Activated CD4-positive, alpha-beta T cell treated with anti-CD3 and anti-CD28 coated beads, Interleukin-2, amount 50 U/mL, for 48 hours (primary cell): ENCODE measurements around the gene RNF220.

Experiments used
- DNase-seq, 2 experiments: peaks; one replicate each; pipeline ENCODE4 v3.0.0-alpha.2; 2020

The RNF220 gene

DNA sequence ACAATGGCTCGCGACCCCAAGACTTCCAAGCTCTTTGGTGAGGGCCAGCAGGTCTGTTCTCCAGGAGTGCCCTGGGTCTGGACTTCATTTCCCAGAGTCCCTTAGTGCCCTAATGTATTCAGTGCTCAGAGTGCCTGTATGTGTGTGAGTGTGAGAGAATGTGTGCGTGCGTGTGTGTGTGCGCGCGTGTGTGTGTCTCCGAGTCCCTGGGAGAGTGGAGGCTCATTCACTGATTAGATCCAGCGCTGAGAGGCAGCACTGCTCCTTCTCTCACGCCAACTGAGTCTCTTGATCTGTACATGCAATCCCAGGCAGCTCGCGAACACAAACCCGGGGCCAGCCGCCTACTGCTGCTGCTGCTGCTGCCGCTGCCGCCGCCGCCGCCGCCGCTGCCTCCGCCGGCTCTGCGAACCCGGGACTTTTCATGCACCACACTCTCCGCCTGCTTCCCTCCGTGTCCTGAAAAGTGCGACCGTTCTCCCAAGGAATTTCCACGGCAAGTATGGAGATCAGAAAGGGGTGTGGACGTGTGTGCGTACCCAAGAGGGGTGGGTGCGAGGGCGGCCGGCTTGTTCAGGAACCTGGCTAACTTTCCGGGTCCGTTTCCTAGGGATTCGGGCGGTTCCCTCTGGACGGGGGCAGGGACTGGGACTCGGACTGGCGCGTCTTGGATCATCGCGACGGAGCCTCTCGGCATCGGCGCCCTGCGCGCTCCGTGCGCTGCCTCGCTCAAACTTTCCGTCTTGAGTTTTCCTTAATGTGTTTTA is at the start of gene RNF220:
TSS of gene RNF220 (plus strand) at position 225 of the 767 bp plus-strand sequence.
- peak; percentile 48 to 54 for DNase-seq

DNA sequence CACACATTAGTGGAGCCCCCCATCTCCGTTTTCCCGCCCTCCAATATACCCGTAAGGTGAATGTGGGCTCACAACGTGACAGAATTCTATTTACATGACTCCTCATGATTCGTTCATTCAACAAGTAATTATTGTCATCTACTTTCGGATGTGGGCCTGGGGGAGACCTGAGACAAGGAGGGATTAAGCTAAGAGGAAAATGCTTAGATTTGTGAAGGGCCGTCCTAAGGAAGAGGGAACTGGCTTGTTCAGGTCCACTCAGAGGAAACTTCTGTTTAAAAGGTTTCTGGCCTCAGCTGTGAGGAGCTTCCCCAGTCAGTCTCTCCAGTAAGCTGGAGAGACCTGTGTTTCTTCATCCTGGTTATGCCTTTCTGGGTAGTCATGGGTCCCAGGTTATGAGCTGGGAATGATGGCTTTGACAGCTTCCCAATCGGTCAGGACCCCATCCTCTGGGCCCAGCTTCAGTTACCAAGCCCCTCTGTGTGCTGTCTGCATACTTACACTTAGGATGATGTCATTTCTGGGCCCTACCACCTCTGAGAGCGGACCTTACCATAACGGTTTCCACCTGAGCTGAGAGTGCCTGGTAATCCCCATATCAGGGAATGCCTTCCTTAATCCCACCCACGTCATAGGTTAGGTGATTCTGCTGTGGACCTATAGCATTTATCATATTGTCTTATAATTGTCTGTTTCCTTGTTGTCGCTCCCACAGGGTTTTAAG is 49.3 kb upstream of the RNF220 start:
- peak in 1 of 2 experiments; percentile 1 for DNase-seq

DNA sequence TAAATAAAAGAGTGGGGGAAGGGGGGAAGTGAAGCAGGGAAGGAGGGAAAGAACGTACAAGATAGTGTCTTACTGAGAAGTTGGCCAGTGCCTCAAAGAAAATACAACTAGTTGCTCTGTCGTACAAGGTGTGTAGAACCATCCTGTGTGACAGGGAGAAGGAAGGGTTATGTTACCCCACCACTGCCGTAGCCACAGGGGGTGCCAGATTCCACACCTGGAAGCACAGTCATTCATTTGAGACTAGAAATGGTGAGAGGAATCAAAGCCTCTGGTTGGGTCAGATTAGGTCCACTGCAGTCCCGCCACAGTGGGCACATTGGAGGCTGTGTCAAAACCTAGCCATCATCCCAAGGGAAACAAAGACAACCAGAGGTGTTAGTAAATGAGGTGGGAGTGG is 47.3 kb upstream of the RNF220 start:
- no peak for DNase-seq

DNA sequence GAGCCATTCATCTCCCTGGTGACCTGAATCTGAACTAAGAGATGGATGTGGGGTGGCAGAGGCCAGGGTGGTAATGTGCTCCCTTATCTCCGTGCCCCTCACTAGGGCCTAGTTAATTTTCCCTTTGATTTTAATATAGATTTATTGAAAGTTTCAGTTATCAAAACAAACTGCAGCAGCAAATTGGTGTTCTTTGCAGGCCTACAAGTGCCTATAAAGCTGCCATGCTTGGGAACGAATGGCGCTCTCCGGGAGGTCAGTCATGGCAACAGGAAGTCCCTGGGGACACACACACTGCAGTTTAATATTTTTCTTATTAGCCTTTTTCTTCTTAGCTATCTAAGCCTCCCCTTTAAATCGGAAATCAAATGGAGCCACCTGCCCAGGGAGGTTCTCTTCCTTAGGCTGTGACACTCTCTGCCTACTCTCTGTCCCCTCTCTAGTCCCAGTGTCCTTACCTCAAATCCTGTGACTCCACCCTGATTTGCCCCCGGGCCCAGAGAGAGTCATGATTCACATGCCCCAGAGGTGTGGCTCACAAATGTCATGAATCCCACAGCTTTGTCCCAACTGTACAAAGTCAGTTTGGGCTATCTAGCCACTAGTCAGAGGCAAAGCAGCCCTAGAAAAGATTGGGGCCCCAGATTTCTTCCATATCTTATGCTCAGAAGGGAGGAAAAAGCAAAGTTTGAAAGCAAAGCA is 45.7 kb upstream of the RNF220 start:
- DNase-seq: no peak

- no peak for DNase-seq
Observed at GRCh38 chr1:44361478-44361877, 43.6 kb upstream of the RNF220 start.

DNA sequence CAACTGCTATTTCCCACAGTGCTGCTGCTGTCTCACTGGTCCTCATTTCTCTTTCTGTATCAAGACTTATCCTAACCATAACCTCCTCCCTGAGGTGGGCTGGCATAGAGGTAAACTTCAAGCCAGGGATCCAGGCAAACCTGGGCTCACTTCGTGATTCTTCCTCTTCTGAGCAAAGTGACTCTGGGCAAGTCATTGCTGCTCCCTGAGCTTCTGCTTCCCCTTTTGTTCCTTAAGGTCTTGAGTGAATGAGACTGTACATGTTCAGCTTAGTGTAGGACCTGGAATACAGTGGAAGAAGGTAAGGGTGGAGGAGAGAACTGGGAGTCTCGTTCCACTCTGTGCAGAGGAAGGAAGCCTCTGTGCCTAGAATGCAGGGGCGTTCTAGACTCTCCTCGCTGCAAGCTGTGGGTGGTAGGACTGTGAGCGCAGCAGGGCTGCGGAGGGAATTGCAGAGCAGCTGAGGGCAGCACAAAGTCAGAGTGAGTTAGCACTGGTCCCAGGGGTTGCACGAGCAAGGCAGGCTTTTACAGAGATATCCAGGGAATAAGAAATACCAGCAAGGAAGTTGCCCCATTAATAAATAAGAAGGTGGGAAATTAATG is 38.6 kb upstream of the RNF220 start:
- DNase-seq: no peak

DNA sequence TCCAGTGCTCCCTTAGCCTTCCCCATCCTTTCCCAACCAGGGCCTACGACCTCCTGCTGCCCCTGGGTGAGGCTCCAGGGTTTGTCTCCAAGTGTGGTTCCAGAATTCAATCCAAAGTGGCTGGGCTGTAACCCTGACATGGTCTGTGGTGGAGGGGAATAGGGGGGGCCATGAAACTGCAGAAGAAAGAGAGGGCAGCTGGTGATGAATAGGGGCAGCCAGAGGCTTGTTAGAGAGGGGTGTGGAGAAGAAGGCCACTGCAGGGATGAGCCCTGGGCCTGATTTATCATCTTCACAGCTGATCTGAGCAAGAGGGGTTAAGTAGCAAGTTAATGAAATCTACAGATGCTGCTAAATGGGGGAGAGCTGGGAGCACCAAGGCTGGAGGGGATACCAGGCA is 37.1 kb upstream of the RNF220 start:
- no peak for DNase-seq

GRCh38 chr1:44368471-44369151 is 36.4 kb upstream of the RNF220 start:
- no peak for DNase-seq

DNA sequence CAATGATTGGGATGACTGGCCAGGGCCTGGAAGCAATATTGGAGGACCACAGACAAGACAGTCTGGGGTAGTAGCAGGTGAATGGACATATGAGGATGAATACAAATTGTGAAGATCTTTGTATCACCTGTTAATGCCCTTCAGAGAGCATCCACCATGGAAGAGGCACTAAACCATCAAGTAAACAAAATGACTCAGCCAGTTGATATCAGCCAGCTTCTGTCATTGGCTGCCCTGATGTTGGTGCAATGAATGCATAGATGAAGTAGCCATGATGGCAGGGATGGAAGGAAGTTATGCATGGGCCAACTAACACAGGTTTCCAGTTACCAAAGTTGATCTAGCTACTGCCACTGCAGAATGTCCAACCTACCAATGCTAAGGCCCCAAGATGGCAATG is 33.8 kb upstream of the RNF220 start:
- no peak for DNase-seq

DNA sequence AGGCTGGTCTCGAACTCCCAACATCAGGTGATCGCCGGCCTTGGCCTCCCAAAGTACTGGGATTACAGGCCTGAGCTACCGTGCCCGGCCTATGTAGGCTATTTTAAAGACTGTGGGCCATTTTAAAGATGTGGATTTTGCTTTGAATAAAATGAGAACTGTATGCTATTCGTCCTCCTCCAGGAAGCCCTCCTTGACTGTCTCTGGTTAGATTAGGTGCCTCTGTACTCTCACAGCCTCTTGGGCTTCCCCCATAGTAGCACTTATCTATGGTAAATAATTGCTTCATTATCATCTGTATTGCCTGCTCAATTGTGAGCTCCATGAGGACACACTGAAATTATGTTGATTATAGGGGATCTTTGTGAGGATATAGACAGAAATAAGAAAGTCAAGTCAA is 29.5 kb upstream of the RNF220 start:
- DNase-seq: no peak

- DNase-seq: peak; percentile 56 to 61
Observed at GRCh38 chr1:44377925-44378784, 26.9 kb upstream of the RNF220 start.

DNA sequence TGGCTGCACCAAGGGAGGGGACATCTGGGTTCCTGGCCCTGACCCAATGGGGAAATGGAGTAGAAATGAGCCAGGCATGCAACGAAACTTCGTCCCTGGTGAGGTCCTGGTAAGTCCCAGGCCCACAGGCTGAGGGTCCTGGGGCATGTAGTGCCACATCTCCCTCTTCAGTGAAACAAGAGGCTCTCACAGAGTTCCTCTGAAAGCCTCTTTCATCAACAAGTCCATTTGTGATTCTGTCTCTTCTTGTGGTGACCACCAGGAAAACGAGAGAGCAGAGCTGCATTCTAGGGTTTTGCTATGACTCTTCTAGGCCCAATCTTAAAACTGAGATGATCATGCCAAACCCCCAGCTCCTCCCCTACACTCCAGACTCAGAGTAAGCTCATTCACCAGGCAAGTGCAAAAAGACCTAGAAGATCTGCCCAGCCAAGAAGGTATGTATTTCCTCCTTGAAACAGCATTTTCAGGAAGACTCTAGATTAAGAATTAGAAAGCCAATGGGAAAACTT is 24.3 kb upstream of the RNF220 start:
- DNase-seq: no peak

DNA sequence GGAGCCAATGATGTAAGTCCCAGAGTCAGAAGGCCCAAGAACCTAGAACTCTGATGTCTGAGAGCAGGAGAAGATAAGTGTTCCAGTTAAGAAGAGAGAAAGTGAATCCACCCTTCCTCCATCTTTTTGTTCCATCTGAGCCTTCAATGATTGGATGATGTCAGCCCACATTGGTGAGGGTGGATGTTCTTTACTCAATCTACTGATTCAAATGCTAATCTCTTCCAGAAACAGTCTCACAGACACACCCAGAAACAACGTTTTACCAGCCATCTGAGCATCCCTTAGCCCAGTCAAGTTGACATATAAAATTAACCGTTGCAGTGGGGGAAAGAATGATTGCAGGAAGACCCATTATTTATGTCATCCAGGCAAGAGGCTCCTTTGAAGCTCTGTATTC is 16.5 kb upstream of the RNF220 start:
- DNase-seq: no peak

DNA sequence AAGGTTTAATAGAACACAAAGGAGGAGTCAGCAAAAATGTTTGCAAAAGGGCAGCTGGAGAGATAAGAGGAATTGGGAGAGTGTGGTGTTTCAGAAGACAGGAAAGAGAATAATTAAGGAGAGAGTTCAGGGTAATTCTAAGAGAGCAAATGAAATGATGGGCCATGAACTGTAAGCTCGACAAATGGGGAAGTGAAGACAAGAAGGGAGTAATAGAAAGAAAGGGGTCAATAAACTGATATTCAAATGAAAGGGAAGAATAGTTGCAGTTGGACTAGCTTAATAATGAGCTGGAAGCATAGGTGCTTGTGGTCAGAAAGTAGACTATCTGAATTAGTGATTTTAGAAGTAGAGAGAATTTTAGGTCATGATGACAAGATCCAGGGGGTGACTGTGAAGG is 15.6 kb upstream of the RNF220 start:
- DNase-seq: no peak

- DNase-seq: no peak
Observed at GRCh38 chr1:44390277-44390676, 14.8 kb upstream of the RNF220 start.

- no peak for DNase-seq
Observed at GRCh38 chr1:44401256-44402228, 3.5 kb upstream of the RNF220 start.

GRCh38 chr1:44405798-44406736 is 1.0 kb downstream of the RNF220 start:
- peak; percentile 20 to 36 for DNase-seq

- DNase-seq: peak; percentile 13 to 20
Observed at GRCh38 chr1:44406737-44407429, 1.8 kb downstream of the RNF220 start.
